ENCODE measurements around the gene GOLGA8A.
"Not testable (repeated sequence)": the region's sequence is repeated elsewhere in the genome, so short reads cannot be mapped to it uniquely, and the experiment has no call there.

Gene GOLGA8A, protein sequence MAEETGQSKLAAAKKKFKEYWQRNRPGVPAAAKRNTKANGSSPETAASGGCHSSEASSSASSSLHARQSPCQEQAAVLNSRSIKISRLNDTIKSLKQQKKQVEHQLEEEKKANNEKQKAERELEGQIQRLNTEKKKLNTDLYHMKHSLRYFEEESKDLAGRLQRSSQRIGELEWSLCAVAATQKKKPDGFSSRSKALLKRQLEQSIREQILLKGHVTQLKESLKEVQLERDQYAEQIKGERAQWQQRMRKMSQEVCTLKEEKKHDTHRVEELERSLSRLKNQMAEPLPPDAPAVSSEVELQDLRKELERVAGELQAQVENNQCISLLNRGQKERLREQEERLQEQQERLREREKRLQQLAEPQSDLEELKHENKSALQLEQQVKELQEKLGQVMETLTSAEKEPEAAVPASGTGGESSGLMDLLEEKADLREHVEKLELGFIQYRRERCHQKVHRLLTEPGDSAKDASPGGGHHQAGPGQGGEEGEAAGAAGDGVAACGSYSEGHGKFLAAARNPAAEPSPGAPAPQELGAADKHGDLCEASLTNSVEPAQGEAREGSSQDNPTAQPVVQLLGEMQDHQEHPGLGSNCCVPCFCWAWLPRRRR

DNA sequence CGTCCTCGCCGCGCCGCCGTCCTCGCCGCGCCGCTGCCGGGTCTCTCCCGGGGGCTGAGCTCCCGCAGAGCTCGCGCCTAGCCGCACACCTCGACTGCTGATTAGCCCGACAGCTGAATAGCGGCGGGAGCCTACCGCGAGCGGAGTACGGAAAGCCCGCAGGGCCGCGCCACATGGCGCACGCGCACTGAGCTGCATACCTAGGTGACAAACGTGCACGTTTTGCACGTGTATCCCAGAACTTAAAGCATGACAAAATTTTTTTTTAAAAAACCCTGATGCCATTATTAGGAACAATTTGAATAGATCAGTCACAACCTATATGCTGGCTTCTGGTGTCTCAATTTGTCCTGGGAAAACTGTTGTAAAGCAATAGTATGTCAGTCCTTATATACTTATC lies at the start of gene GOLGA8A:
GOLGA8A (minus strand) TSS at position 122 of the 400 bp plus-strand sequence. CDS start 48,117 bp downstream, outside the sequence.
- DNase-seq = peak; percentile 7 to 55

DNA sequence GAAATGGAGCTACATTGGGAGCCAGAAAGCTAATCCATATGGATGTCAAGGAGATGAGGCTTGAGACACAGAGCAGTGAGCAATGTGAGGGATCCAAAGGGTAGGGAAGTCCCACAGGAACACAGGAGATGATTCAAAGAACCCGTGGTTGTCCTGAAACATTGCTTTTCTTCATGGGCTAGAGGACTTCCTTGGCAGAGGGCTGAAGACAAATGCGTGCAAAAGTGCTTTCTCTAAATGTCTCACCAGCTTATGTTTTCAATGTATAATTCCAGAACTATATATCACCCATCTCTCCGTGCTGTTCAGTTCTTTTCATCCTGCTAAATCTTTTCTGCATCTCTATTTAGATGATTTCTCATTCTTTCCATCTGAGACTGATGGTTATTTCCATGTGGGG lies 46.0 kb upstream of the GOLGA8A start:
- DNase-seq = no peak

DNA sequence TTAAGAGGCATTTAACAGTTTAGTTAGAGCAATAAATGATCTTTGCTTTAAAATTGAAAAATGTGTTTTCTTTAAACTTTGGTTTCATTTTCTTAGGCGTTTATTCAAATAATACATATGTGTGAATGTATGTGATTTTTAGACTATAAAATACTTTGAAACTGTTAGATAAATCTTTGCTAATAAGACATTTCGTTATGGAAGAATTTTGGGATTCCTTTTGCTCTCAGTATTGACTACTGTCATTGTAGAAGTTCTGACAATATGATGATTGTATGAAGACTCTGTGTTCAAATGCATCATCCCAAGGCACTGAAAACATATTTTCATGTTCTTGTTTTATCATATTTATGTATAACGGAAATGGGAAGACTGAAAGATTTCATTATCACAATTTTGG lies 43.8 kb upstream of the GOLGA8A start:
- no peak for DNase-seq

DNA sequence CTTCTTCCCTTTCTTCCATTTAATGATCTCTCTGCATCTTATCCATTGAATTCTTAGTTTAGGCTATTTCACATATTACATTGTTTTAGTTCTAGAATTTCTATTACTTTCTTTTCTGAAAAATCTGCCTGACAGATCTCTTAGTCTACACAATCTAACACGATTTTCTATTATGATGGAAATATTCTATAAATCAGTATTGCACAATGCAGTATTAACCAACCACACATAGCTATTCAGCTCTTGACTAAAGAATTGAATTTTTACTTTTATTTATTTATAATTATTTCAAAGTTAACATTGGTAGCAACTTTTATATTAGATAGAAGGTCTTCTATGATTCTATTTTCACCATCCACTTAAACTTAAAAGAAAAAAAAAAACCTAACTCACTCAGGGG lies 36.2 kb upstream of the GOLGA8A start:
- DNase-seq = no peak

DNA sequence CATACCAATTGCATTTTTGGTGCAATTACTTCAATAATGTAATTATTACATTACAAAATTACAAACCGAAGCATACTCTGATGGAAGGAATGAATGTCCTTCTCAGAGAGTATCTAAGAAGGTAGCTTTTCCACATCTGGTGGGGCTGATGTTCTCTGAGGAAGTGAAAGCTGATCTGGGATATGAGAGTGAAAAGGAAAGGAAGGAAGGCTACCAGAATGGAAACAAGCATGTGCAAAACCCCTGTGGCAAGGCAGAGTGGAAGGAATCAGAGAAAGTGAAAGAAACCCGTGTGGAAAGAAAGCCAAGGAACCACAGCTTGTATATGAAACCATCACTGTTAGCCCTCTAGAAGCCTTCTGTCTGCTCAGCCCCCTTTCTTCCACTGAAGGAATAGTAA lies 35.3 kb upstream of the GOLGA8A start:
- no peak for DNase-seq

DNA sequence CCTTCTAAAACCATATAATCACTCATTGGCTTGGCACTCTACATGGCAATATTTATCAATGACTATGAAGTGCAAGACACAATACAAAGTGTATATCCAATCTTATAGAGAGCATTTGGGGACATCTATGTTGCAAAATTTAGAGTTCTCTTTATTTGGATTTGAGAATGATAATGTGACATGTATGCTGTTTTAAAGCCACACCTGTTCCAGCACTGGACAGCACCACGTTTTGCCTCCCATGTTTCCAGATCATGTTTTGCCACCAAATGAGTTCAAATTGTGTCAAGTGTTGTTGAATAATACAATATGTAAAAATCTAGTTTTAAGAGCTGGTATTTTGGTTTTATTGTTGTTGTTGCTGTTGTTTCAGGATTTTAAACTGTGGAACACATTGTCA lies 33.3 kb upstream of the GOLGA8A start:
- no peak for DNase-seq

DNA sequence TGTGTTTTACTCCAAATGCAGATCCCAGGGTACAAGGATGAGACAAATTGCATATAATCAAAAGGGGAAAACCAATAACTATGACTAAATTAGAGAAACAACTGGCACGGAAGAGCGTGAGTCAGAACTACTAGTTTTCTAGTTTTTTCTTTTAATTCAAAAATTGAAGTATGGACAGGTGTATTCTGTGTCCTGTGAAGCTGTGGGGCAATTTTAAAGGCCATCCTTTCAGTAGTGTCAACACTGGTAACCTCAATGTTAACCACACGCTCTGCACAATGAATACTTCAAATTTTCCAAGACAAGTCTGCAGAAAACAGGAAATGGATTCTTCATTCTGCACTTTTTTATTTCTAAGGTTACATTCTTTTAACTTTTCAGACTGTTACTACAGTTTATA lies 32.5 kb upstream of the GOLGA8A start:
- DNase-seq = no peak

DNA sequence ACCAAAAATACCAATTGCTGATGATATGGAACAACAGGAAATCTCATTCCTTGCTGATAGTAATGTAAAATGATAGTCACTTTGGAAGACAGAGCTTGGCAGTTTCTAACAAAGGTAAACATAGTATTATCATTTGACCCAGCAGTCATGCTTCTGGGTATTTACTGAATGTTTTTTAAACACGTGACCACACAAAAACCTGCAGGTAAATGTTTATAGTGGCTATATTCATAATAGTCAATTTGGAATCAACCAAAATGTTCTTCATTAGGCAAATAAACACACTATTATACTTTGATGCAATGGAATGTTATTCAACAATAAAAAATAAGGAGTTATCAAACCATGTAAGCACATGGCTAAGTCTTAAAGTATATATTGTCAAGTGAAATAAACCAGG lies 24.1 kb upstream of the GOLGA8A start:
- DNase-seq = no peak

DNA sequence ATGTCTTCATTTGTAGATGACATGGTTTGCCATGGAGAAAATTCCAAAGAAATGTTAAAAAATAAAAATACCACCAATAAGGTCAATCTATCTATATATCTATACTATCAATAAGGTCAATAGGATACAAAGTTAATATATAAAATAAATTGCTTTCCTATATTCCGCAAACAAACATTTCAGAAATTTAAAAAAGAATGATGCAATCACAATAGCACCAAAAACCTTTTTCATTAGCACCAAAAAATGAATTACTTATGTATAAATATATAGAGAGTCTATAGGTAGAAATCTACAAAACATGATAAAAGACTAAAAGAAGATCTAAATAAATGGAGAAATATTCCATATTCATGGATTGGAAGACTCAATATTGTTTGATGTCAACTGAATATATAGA lies 22.8 kb upstream of the GOLGA8A start:
- no peak for DNase-seq

DNA sequence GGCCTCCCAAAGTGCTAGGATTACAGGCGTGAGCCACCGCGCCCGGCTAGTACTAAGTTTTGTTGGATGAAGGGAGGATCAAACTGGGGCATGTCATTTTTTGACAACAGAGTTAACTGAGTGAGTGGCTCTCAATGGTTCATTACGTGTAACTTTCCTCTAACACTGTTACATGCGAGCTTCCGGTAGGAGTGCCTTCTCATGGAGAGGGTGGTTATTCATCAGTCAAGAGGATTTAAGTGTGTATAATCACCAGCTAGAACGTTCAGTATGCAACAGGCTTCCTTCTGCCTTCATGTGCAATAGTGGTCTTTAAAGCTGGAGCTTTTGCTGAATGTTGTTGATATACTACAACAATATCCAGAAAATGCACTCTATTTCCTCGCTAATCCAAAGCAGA lies 19.1 kb upstream of the GOLGA8A start:
- no peak for DNase-seq

DNA sequence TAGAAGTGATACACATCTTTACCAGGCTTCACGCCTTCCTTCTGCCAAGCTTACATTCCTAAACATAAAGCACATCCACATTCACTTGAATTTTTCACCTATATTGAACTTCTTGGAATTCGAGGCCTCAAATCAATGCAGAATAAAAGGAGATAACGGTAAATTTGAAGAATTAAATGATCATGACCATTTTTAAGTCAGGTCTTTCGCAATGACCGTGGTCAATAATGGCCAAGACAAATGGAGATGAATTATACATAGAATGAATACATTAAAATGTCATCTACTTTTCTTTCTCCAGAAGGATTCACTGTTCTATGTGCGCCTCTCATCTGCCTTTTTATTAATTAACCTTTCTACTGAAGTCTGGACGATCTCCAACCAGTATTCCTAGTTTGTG lies 5.3 kb upstream of the GOLGA8A start:
- DNase-seq = no peak

DNA sequence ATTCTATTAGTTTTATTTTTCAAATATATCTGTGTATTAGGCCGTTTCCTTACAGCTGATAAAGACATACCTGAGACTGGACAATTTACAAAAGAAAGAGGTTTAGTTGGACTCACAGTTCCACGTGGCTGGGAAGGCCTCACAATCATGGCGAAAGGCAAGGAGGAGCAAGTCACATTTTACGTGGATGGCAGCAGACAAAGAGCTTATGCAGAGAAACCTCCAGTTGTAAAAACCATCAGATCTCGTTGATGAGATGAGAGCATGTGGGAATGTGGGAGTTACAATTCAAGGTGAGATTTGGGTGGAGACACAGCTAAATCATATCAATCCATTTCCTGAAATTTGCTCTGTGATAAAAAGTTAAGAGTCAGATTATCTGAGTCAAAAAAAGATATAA lies 2.3 kb upstream of the GOLGA8A start:
- DNase-seq = no peak

DNA sequence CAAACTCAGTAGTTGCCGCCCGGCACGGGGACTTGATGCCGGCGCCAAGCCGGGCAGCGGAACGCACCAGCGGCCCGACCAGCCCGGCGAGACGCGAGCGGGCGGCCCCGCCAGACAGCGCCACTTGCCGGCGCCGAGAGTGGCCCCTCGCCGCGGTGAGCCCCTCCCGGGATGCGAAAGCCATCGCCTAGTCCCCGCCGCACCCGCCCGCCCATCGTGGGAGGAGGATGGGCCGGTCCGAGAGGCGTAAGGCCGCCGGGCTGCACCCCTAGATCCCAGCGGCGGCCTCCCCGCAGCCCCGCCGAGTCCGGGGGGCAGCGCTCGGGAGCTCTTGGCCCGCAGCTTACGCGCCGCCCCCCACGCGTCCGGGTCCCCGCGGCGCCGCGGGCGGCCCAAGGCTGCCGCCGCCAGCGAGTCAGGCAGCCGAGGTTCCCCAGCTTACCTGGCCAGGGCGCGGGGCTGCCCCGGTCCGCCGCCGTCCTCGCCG lies 609 bp downstream of the GOLGA8A start:
- no peak for DNase-seq

DNA sequence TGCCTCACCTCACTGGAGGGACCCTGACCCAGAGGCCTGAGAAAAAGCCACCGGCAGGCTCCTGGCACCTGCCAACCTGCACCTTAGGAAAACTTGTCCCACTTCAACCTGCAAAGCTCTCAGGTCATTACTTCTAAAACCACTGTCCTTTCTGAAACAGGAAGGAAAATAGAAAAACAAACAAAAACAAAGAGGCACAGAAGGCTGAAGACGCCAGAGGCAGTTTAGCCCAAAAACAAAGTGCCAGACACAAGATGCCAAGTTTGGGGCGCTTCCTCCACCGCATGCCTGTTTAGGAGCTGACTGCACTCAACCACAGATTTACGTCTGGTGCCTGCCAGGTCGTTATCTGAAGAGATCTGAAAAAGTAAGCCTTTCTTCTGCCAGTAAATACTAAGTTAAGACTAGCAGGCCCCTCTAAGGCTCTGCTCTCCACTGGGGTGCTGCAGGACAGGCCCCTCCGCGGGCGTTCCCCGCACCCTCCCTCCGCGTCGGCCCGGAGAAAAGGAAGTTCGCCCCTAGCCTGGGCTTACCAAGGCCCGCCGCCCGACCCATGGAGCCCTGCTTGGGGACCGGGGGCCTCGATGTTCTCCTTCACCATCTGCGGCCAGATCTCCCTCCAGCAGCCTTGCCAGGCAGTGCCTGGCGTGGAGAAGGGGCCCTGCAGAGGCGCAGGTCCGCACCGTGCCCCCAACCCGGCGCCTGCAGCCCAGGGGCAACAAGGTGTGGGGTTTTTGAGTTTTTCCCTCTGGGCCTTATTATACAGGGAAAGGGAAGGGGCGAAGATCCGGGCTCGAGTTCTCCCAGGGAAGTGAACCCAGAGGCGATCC lies 1.3 kb downstream of the GOLGA8A start:
- DNase-seq = no peak

DNA sequence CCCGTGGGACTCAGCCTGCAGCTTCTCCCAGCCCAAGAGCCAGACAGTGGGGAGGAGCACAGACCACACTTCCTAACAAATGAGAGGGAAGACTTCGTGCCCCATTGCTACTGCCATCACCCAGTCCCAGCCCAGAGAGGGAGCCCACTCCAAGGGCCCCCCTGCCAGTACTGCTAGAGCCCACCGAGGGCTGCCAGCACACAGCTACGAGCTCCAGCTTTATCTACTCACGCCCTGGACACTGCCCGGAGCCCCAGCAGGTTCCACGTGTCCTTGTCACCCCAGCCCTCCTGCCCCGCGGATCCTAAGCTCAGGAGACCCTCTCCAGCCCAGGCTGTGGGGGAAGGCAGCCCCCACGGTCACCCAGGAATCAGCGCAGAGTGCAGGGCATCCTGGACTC lies 1.9 kb downstream of the GOLGA8A start:
- no peak for DNase-seq

DNA sequence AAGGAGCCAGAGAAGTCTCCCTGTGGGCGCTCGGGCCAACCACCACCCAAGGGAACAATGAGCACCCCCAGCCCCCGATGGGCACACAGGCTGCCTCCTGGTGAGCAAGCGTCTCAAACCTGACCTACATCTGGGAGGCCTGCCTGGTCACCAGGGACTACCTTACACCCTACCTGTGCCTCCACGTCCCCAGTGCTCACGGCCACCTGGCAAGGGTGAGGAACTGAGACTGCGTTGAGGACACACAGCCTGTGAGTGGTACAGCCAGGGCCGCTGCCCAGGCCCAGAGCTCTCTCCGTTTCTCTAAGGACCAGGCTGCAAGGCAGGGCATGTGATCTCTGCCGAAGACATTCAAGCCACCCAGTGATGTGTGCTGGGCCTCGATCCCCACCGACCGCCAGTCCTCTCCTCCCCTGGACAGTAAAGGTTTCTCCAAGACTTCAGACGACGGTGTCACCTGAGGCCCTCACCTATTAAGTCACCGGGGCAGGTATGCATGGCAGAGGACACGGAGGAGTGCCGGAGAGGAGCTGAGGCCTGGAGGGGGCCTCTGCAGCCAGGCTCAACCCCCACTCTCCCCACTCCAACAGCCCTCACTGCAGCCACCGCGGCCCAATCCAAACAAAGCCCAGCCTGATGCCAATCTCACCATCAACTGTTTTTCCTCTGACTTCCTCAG lies 2.8 kb downstream of the GOLGA8A start:
- DNase-seq = no peak

DNA sequence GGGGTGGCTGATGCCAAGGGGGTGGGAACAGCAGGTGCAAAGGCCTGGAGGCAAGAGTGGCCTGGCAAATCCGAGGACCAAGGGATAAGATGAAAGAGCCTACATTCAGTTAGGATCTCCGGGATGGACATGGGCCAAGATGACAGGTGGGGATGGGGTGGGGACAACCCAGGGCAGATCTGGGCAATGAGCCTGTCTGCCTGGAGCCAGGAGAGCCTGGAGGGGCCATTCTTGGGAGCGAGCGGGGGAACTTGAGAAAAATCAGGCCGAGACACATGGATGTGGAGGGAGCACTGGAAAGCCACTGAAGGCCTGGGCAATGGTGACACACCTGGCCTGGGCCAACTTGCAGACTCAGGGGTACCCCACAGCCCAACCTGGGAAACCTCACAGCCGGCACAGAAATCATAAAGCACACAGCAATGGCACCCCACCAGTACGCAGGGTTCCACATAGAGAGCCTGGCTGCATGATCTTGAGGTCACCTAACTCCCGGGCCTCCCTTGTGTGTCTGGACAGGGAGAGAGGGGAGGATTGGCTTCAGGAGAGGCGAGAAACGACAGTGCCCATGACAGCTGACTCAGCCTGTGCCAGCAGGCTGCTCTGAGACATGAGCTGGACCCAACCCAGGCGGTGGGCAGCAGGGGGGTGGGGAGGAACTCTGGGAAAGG lies 3.5 kb downstream of the GOLGA8A start:
- not testable (repeated sequence) for DNase-seq

DNA sequence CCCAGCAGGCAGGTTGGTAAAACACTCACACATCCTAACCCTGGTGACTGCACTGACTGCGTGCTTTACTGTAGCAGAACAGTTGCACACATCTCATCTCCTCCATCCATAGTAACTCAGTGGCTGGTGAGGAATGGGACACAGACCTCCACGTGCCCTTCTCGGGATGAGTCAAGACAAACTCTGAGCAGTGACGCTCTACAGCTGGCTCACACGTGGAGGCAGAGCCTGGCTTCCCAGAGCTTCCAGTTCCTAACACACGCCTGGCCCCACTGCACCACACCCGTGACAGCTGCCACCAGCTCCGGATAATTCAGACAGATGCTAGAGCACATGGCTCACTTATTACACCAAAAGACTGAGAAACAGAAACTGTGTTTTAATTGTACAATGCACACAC lies 7.0 kb downstream of the GOLGA8A start:
- DNase-seq = not testable (repeated sequence)

DNA sequence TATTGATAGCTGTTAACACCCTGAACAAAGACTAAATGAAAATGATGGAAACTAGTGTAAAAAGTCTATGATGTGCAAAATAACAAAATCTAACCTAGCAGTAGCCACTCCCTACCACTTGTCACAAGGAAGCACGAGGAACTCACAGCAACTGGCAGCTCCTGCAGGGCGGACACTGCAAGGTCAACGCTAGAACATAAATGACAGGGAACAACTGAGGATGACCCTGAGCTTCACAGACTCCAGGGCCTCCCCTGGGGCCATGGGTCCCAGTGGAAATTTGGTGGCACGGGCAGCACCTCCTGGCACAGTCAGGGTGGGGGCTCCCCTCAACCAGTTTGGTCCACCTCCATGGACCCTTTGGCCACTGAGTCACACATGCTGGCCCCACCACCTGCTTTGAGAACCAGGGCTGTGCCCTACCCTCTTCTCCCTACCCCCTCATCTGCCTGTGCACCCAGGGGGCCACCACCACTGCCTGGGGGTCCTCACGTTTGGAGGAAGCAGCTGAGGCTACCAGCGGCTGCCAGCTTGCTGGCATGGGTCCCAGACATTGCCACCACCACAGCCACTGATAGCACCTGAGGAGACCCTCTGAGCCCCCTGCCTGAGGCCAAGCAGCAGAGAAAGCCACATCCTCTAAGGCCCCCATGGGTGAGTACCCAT lies 14.1 kb downstream of the GOLGA8A start:
- DNase-seq = not testable (repeated sequence)

DNA sequence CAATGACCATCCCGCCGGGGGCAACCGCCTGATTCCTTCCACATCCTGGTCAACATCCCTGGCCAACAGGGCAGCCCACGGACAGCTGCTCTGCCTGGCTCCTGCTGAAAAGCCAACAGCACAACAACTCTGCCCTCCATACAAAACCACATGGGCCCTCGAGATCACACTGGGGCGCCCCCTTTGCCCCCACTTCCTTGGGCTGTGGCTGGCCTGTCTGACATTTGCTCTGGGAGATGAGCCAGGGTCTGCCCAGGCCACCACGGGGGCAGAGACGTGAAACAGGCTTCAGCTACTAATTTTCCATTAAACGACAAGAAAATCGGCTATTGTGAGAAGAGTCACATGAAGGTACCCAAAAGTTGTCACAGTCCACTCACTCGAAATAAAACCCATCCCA lies 16.7 kb downstream of the GOLGA8A start:
- DNase-seq = not testable (repeated sequence)

DNA sequence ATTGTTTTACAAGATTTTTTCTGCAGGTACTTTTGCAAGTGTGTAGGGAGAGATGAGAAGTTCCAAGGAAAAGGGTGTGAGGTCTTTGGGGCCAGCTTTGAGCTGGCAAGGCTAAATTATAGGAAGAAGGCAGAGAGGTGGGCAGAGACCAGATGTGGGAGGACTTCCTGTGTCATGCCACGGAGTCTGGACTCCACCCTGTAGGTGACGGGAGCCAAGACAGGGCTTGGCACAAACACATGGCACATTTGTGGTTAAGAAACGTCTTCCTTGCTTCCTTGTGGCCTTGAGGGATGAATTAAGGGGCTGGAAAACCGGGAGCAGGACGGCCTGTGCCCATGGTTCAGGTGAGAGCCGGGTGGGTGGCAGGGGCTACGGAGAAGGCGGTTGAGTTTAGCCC lies 19.2 kb downstream of the GOLGA8A start:
- DNase-seq = not testable (repeated sequence)

DNA sequence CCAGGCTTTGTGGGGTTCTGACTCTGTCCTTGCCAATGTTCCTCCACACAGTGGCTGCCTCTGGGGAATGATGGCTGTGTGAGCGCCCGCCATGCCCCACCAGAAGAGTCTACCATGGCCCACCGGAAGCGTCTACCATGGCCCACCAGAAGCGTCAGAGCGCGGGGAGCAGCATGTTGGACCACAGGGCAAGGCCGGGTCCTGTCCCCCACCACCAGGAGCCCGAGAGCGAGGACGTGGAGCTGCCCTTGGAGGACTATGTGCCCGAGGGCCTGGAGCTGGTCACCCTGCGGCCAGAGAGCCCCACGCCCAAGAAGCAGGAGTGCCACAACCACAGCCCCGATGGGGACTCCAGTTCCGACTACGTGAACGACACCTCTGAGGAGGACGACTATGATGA lies 28.1 kb downstream of the GOLGA8A start:
- not testable (repeated sequence) for DNase-seq
